Fibroblast of lung (primary cell): Measurements from ENCODE around the gene ZNF281. TPM values are rescaled to one million over a fixed set of nuclear protein-coding genes. Genes with fewer than 3 reads are reported as not detected.

Source experiments
- DNase-seq, 2 donors: peaks; one replicate each; pipeline versions ENCODE4 v3.0.0 to v3.0.0-alpha.2; 2010; ENCODE audit warnings: low read depth in 2 of 2
- H2AFZ ChIP-seq: 2 replicates; pipeline ENCODE4 v1.5.1; 2012; ENCODE audit warnings: low read length, control low read depth, inconsistent platforms
- H3K27ac ChIP-seq: 2 replicates; pipeline ENCODE4 v1.5.1; 2011; ENCODE audit warnings: low read length, control low read depth; ENCODE audit not compliant: insufficient read depth
- H3K27me3 ChIP-seq: 2 replicates; pipeline ENCODE4 v1.5.1; 2011; ENCODE audit warnings: mild to moderate bottlenecking, low read length; ENCODE audit not compliant: control insufficient read depth, insufficient read depth
- H3K36me3 ChIP-seq: 2 replicates; pipeline ENCODE4 v1.5.1; 2011; ENCODE audit warnings: low read length; ENCODE audit not compliant: control insufficient read depth, insufficient read depth
- H3K4me1 ChIP-seq: 2 replicates; pipeline ENCODE4 v1.5.1; 2011; ENCODE audit warnings: low read length; ENCODE audit not compliant: control insufficient read depth, insufficient read depth; ENCODE audit errors: extremely low read depth
- H3K4me2 ChIP-seq: 2 replicates; pipeline ENCODE4 v1.5.1; 2011; ENCODE audit warnings: low read length, control low read depth; ENCODE audit not compliant: insufficient read depth; ENCODE audit errors: extremely low read depth
- H3K4me3 ChIP-seq, 4 experiments: fragments of 200-600 bp in 1 of 4; sonication (generic) in 1 of 4; replicated peaks in 1 of 4; 2 replicates each; pipeline ENCODE4 v1.5.1; 2011 to 2016; ENCODE audit warnings: low read length in 4 of 4, low read depth in 3 of 4, mild to moderate bottlenecking in 3 of 4, control low read depth in 2 of 4, inconsistent platforms in 1 of 4, mixed read lengths in 1 of 4; ENCODE audit not compliant: insufficient read depth in 1 of 4; ENCODE audit errors: control extremely low read depth in 1 of 4
- H3K79me2 ChIP-seq: 2 replicates; pipeline ENCODE4 v1.5.1; 2012; ENCODE audit warnings: mild to moderate bottlenecking, low read length, inconsistent platforms; ENCODE audit not compliant: control insufficient read depth, insufficient read depth
- H3K9ac ChIP-seq: 2 replicates; pipeline ENCODE4 v1.5.1; 2011; ENCODE audit warnings: mild to moderate bottlenecking, low read length, control low read depth; ENCODE audit not compliant: insufficient read depth
- H3K9me3 ChIP-seq: 2 replicates; pipeline ENCODE4 v1.5.1; 2012; ENCODE audit warnings: low read depth, low read length; ENCODE audit not compliant: control insufficient read depth, insufficient read depth
- H4K20me1 ChIP-seq: 2 replicates; pipeline ENCODE4 v1.5.1; 2011; ENCODE audit warnings: low read length; ENCODE audit not compliant: control insufficient read depth, insufficient read depth; ENCODE audit errors: extremely low read depth
- CTCF ChIP-seq, 2 donors: IDR thresholded peaks in 1 of 2; conservative IDR thresholded peaks in 1 of 2; 1 replicate in 1 of 2; 2 replicates in 1 of 2; pipeline ENCODE4 v1.5.1; 2011 to 2012; ENCODE audit warnings: low read length in 2 of 2, control low read depth in 1 of 2, inconsistent platforms in 1 of 2, low read depth in 1 of 2, mild to moderate bottlenecking in 1 of 2
- EZH2 ChIP-seq: IDR thresholded peaks from 2 replicates; pipeline ENCODE4 v1.5.1; 2012; ENCODE audit warnings: low read length, control low read depth, mild to moderate bottlenecking; ENCODE audit errors: missing control alignments
- polyA plus RNA-seq, 2 donors: library from polyadenylated mRNA; depleted of rRNA in 1 of 2; stranded (reverse) in 1 of 2; unstranded in 1 of 2; fragments of >200 nt; gene quantifications; 2 replicates each; pipeline ENCODE4 v1.2.1, GENCODE V29; 2011 to 2012; ENCODE audit warnings: missing spikeins in 1 of 2
- total RNA-seq: library from RNA; depleted of rRNA; stranded (reverse); fragments of >200 nt; gene quantifications from 2 replicates; pipeline ENCODE4 v1.2.1, GENCODE V29; 2014

ZNF281 gene
- total and polyA plus RNA-seq, 2 donors (not counting 1 experiment from before 2014, with no cell fraction given) = 14.0 to 39.0 TPM

GRCh38 chr1:200454425-200454824 is 44.6 kb upstream of the ZNF281 start:
- no peak for DNase-seq
- TF ChIP-seq EZH2 (no peak), CTCF (conservative IDR thresholded peaks at IDR 0.05 in 1 of 2, IDR thresholded peaks at IDR 0.05 in 1 of 2; ENCODE audit: low read depth in 1 of 2, low read length in 2 of 2) (no peak)
- Histone ChIP-seq H4K20me1 (no peaks in the 10 kb centered on the region), H3K4me1 (no peaks in the 10 kb centered on the region), H3K9me3 (no peaks in the 10 kb centered on the region), H3K4me2 (no peak overlapping the region), H3K79me2 (no peaks in the 10 kb centered on the region), H2AFZ (no peak overlapping the region), H3K4me3 (no peak overlapping the region), H3K36me3 (no peaks in the 10 kb centered on the region), H3K9ac (no peak overlapping the region), H3K27me3 (no peaks in the 10 kb centered on the region), H3K27ac (no peak overlapping the region)

- no peak overlapping the region for H3K4me2 ChIP-seq
- peak overlapping the region; percentile 33 for H2AFZ ChIP-seq
- no peak for TF ChIP-seq CTCF (conservative IDR thresholded peaks at IDR 0.05 in 1 of 2, IDR thresholded peaks at IDR 0.05 in 1 of 2; ENCODE audit: low read depth in 1 of 2, low read length in 2 of 2)
- no peak for TF ChIP-seq EZH2
- H3K4me3 ChIP-seq = no peak overlapping the region
- peak in 1 of 2 donors; percentile 22 for DNase-seq
- no peaks in the 10 kb centered on the region for H3K9me3 ChIP-seq
- no peaks in the 10 kb centered on the region for H3K27me3 ChIP-seq
- H4K20me1 ChIP-seq = no peaks in the 10 kb centered on the region
- H3K4me1 ChIP-seq = no peaks in the 10 kb centered on the region
- no peak overlapping the region for H3K9ac ChIP-seq
- H3K36me3 ChIP-seq = no peaks in the 10 kb centered on the region
- H3K79me2 ChIP-seq = no peaks in the 10 kb centered on the region
- no peak overlapping the region for H3K27ac ChIP-seq
These were observed 43.7 kb upstream of the ZNF281 start for GRCh38 chr1:200453553-200453905.

- H3K4me1 ChIP-seq = no peaks in the 10 kb centered on the region
- no peaks in the 10 kb centered on the region for H3K36me3 ChIP-seq
- H4K20me1 ChIP-seq = no peaks in the 10 kb centered on the region
- peak overlapping the region; percentile 33 for H2AFZ ChIP-seq
- H3K4me3 ChIP-seq = no peak overlapping the region
- no peak for TF ChIP-seq CTCF (conservative IDR thresholded peaks at IDR 0.05 in 1 of 2, IDR thresholded peaks at IDR 0.05 in 1 of 2; ENCODE audit: low read depth in 1 of 2, low read length in 2 of 2)
- no peak for TF ChIP-seq EZH2
- no peaks in the 10 kb centered on the region for H3K27me3 ChIP-seq
- H3K9ac ChIP-seq = no peak overlapping the region
- no peak overlapping the region for H3K4me2 ChIP-seq
- no peaks in the 10 kb centered on the region for H3K9me3 ChIP-seq
- no peak for DNase-seq
- no peaks in the 10 kb centered on the region for H3K79me2 ChIP-seq
- H3K27ac ChIP-seq = no peak overlapping the region
These were observed 43.2 kb upstream of the ZNF281 start for GRCh38 chr1:200452850-200453552.
